HL-60 (cell line): ENCODE results near the gene SLC25A26.

ENCODE experiments used
- DNase-seq, 2 experiments: peaks; one replicate each; pipeline ENCODE4 v3.0.0-alpha.2; 2010 to 2020; ENCODE audit warnings: low read depth in 1 of 2, low spot score in 1 of 2
- H3K27ac ChIP-seq: fragments of 250-450 bp; sonication (Bioruptor Pico); replicated peaks from 2 replicates; pipeline ENCODE4 v1.5.1; 2020; ENCODE audit warnings: mild to moderate bottlenecking, moderate library complexity
- H3K27me3 ChIP-seq: fragments of 250-450 bp; sonication (Bioruptor Pico); 2 replicates; pipeline ENCODE4 v1.5.1; 2021; ENCODE audit warnings: mild to moderate bottlenecking, moderate library complexity; ENCODE audit not compliant: insufficient read depth, poor library complexity, severe bottlenecking
- H3K4me3 ChIP-seq: replicated peaks from 2 replicates; pipeline ENCODE4 v1.5.1; 2011; ENCODE audit warnings: mild to moderate bottlenecking, control low read depth, low read length; ENCODE audit not compliant: insufficient read depth
- CTCF ChIP-seq: IDR thresholded peaks from one replicate; pipeline ENCODE4 v1.5.1; 2011; ENCODE audit warnings: low read length, control low read depth, inconsistent platforms; ENCODE audit not compliant: insufficient read depth
- GABPA ChIP-seq: IDR thresholded peaks from 2 replicates; pipeline ENCODE4 v1.6.1; 2012; ENCODE audit warnings: low read depth
- POLR2AphosphoS5 ChIP-seq: IDR thresholded peaks from 2 replicates; pipeline ENCODE4 v1.6.1; 2012; ENCODE audit warnings: low read depth
- SPI1 ChIP-seq: IDR thresholded peaks from 2 replicates; pipeline ENCODE4 v1.6.1; 2012; ENCODE audit warnings: low read depth, mild to moderate bottlenecking, borderline replicate concordance
- TF ChIP-seq, protein P1 (sequence below): IDR thresholded peaks from 2 replicates; pipeline ENCODE4 v1.6.1; 2012; ENCODE audit warnings: low read depth; ENCODE audit not compliant: insufficient replicate concordance

SLC25A26 gene

GRCh38 chr3:66404197-66404596 is 183.4 kb downstream of the SLC25A26 start:
- Histone ChIP-seq H3K27ac (no peak overlapping the region), H3K27me3 (no peaks in the 10 kb centered on the region), H3K4me3 (no peak overlapping the region)
- no peak for TF ChIP-seq POLR2AphosphoS5
- no peak for TF ChIP-seq CTCF
- TF ChIP-seq GABPA: no peak
- TF ChIP-seq SPI1: no peak
- TF ChIP-seq, protein P1, sequence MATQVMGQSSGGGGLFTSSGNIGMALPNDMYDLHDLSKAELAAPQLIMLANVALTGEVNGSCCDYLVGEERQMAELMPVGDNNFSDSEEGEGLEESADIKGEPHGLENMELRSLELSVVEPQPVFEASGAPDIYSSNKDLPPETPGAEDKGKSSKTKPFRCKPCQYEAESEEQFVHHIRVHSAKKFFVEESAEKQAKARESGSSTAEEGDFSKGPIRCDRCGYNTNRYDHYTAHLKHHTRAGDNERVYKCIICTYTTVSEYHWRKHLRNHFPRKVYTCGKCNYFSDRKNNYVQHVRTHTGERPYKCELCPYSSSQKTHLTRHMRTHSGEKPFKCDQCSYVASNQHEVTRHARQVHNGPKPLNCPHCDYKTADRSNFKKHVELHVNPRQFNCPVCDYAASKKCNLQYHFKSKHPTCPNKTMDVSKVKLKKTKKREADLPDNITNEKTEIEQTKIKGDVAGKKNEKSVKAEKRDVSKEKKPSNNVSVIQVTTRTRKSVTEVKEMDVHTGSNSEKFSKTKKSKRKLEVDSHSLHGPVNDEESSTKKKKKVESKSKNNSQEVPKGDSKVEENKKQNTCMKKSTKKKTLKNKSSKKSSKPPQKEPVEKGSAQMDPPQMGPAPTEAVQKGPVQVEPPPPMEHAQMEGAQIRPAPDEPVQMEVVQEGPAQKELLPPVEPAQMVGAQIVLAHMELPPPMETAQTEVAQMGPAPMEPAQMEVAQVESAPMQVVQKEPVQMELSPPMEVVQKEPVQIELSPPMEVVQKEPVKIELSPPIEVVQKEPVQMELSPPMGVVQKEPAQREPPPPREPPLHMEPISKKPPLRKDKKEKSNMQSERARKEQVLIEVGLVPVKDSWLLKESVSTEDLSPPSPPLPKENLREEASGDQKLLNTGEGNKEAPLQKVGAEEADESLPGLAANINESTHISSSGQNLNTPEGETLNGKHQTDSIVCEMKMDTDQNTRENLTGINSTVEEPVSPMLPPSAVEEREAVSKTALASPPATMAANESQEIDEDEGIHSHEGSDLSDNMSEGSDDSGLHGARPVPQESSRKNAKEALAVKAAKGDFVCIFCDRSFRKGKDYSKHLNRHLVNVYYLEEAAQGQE: no peak
- DNase-seq: no peak

DNA sequence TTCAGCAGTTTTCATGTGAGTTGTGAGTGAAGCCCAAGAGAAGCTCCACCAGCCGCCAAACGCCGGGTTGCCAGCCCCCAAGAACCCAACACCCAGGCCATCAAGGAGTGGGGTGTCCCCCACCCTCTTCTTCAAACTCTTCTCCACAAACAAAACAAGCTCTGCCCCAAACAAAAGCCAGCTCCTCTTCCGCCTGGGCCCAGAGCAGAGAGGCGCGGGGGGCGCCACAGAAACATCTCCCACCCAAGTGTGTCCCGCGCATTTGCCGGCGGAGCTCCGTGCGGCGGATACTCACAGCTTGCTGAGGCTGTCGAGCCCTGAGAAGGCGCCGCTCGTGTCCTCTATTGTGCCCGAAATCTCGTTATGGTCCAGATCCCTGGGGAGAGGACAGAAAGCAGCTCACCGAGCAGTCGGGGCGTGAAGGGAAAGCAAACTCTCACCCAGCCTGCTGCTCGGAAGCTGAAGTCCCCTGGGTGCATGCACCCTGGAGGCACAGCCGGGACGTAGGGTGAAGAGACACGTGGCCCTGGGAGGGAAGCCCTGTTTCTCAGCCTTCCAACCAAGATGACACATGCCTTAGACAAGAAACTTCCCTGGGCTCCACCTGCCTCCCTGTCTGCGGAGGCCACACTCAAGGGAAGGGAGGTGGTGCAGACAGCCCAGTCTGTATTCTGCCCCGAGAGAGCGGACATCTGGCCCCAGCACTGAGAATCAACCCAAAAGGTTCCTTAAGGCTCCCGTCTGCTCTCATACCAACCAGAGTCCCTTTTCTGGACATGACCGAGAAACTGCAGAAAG is 184.3 kb downstream of the SLC25A26 start:
- Histone ChIP-seq H3K27ac (no peak overlapping the region), H3K4me3 (no peak overlapping the region), H3K27me3 (no peaks in the 10 kb centered on the region)
- TF ChIP-seq GABPA (no peak), POLR2AphosphoS5 (no peak), SPI1 (no peak), CTCF (no peak)
- TF ChIP-seq, protein P1: no peak
- no peak for DNase-seq

- no peak for DNase-seq
- Histone ChIP-seq H3K27ac (no peak overlapping the region), H3K27me3 (no peaks in the 10 kb centered on the region), H3K4me3 (no peak overlapping the region)
- TF ChIP-seq CTCF: no peak
- TF ChIP-seq GABPA: no peak
- TF ChIP-seq, protein P1: no peak
- no peak for TF ChIP-seq POLR2AphosphoS5
- TF ChIP-seq SPI1: no peak
Measured at GRCh38 chr3:66405701-66406091, 184.9 kb downstream of the SLC25A26 start.
